ENCODE data around the gene CWF19L1. TPM values are rescaled to one million over a fixed set of nuclear protein-coding genes. Genes with fewer than 3 reads are reported as not detected.

Gene CWF19L1
- total RNA-seq, result 23.2 and 24.9 TPM in 2 replicates

DNA sequence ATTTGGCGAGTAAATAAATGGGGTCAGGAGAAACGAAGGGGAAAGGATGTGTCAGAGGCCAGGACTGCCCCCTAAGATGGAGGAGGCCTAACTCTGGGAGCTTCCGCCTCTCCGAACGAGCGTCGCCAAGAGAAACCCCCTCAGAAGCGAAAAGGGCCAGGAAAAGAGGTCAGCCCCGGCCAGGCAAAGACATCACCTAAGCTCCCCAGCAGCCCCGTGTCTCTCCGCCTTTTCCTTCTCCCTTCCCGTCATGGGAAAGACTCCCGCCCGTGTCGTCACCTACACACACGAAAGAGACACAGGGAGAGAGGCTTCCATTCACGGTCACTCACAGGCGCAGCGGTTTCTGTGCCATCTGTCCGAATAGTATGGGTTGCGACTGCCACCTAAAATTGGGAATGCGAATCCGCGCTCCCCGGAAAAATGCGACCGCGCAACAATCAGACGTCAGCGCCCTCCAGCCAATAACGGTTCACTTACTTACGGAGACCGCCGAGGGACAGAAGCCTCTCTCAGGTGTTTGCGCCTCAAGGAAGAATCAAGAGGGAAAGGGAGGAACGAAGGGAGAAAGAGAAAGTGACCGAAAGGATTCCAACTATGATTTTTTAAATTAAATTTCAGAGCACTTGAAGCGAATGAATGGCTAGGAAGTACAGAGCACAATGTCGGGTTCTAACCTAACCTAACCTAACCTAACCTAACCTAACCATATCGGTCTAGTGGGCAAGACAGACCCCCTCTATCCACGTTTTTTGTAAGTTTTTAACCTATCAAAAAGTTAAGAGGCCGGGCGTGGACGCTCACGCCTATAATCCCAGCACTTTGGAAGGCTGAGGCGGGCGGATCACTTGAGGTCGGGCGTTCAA is at the start of gene CWF19L1:
Gene CWF19L1 (minus strand): TSS at position 400 of the 866 bp plus-strand sequence. CDS start 45 bp downstream, at position 355.

DNA sequence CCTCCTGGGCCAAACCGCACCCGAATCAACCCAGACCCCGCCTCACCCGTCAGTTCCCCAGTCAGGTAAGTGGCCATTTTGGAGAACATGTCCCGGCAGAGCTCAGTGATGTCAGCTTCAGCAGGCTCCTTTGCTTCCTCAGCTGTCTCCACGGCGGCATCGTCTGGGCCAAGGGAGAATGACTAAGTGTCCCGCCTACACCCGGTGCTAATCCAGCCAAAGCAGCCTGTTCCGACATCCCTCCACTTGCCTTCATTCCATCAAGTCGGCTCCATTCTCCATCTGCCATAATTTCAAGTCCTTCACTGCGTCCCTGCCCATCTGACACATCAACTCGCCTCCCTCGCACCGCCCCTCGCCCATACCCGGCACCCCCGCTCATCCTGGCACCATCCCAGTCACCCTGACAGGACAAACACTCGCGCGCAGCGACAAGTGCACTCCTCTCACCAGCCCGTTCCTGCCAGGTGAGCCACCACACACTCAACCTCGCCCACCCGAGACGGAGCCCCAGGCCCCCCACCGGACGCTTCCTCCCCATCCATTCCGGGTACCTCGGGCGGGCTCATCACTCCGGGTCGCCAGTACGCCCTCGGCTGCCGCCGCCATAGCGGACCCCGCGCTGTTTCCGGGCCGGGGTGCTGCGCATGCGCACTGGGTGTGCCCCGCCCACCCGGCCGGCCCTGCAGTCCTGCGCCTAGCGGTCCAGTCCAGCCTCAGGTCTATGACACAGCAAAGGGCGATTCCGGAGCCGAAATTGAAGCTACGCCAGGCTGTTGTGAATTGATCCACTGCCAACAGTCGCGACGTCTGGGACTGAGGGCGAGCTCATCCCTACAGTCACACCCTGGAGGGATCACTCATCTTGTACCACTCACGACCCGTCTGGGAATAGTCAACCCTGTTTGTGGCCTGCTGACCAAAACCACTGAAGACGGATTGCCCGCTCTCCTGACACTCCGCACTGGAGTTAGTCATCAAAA is 18.9 kb upstream of the CWF19L1 start, which contains the start of gene BLOC1S2:
Gene BLOC1S2 (minus strand): TSS at position 630 of the 983 bp plus-strand sequence. CDS start 21 bp downstream, at position 609.

DNA sequence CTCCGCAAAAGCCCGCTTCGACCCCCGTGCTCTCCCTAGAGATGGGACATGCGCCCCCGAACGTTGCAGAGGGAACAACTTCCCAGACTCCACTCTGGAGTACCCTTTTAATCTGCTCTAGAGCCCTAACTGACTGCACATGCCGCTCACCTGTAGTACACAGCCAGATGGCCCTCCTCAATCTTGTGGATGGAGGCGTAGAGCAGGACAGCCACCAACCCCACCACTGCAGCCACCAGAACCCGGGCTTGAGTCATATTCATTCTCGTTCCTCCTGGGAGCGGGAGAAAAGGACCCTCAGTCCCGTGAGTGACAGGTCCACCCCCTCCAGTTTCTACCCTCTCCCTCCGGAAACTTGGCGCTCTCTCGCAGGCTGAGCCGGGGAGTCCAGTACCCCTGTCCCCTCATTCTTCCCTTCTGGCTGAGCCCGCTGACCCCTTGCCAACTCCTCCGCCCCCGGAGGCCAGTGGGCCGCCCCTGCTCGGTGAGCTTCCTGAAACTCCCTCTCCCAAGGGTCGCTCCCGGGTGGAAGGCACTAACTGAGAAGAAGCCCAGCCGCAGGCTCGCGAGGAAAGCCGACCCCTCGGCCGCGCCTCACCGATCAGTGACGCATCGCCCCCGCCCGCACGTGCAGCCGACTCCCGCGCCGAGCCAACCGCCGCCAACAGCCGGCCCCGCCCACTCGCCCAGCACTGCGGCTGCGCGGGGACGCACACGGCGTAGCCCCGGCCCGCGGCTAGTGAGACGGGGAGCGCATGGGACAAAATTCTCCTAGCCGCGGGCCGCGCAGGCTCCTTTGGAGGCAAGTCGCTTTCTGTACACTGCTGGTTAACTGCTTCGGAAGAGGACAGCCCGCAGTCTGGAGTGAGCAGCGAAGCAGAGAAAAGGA is 81.8 kb downstream of the CWF19L1 start, which contains the start of gene ERLIN1:
Gene ERLIN1 (minus strand): TSS at position 666 of the 889 bp plus-strand sequence. CDS start 403 bp downstream, at position 263.

Other genes starting within 250 kb of the CWF19L1 start
- gene CPN1, start 185.8 kb downstream of the CWF19L1 start, total RNA-seq, result not detected in 2 replicates
- 20.7 and 41.7 TPM in 2 replicates for gene ERLIN1, start 81.6 kb downstream of the CWF19L1 start, total RNA-seq
- 14.7 and 32.3 TPM in 2 replicates for gene CHUK, start 38.0 kb downstream of the CWF19L1 start, total RNA-seq
- 29.5 and 41.7 TPM in 2 replicates for gene BLOC1S2, start 19.0 kb upstream of the CWF19L1 start, total RNA-seq
- not detected in 2 replicates for gene PKD2L1, start 62.6 kb upstream of the CWF19L1 start, total RNA-seq
- gene SCD, start 79.6 kb upstream of the CWF19L1 start, total RNA-seq, result 29.6 and 64.3 TPM in 2 replicates
- gene WNT8B, start 195.4 kb upstream of the CWF19L1 start, total RNA-seq, result not detected in 2 replicates

Measured in bladder microvascular endothelial cell (primary cell).